ENCODE data around the gene EXT2. TPM values are rescaled to one million over a fixed set of nuclear protein-coding genes. Genes with fewer than 3 reads are reported as not detected.

The EXT2 gene
- total RNA-seq, 4 donors from 2014 or later, result 63.9 to 66.6 (median 65.9) TPM

DNA sequence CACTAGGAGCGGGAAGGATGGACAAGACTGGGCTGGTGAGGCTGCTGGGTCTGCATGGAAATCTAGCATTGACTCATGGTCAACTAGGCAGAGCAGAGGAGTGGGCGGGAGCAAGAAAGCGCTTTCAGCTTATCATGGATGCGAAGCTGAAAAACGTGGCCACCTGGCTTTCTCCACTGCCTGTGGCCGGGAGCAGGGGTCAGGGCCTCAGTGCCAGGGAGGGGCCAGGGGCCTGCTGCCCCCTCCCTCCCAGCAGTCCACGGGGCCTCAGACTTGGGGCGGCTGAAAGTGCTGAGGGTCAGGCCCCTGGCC lies 168.9 kb downstream of the EXT2 start:
- H3K27me3 ChIP-seq, result peaks cover 28% of the 10 kb centered on the region
- 64% methylated on average over 5 of the region's 8 CpGs; no CpG with 5 or more reads in 1 of the 2 donors for WGBS, 2 donors (ENCODE audit: low coverage in 1 of 2)

GRCh38 chr11:44264761-44265160 lies 169.3 kb downstream of the EXT2 start:
- Histone ChIP-seq H3K27ac (no peak overlapping the region), H3K4me3 (no peak overlapping the region), H3K9me3 (no peaks in the 10 kb centered on the region), H3K4me1 (no peaks in the 10 kb centered on the region), H3K36me3 (no peaks in the 10 kb centered on the region), H3K27me3 (peaks cover 32% of the 10 kb centered on the region)
- peak; percentile 10 for ATAC-seq
- TF ChIP-seq POLR2A (IDR thresholded peaks at IDR 0.05) (no peak), CTCF (IDR thresholded peaks at IDR 0.05) (no peak), POLR2AphosphoS5 (IDR thresholded peaks at IDR 0.05) (no peak), EP300 (IDR thresholded peaks at IDR 0.05) (no peak)
- WGBS, 2 donors (ENCODE audit: low coverage in 1 of 2), result no CpG with 5 or more reads among the region's 22 CpGs

More for the DNA sequence above, 168.9 kb downstream of the EXT2 start:
- ATAC-seq, result no peak
- H3K27ac ChIP-seq, result no peak overlapping the region
- TF ChIP-seq EP300 (IDR thresholded peaks at IDR 0.05) (no peak), CTCF (IDR thresholded peaks at IDR 0.05) (no peak), POLR2A (IDR thresholded peaks at IDR 0.05) (no peak), POLR2AphosphoS5 (IDR thresholded peaks at IDR 0.05) (no peak)
- H3K4me3 ChIP-seq, result no peak overlapping the region
- no peaks in the 10 kb centered on the region for H3K4me1 ChIP-seq
- H3K36me3 ChIP-seq, result no peaks in the 10 kb centered on the region
- no peaks in the 10 kb centered on the region for H3K9me3 ChIP-seq

- 62 to 100% methylated on average over 1 to 2 of the region's 9 CpGs for WGBS, 2 donors (ENCODE audit: low coverage in 1 of 2)
- no peak for ATAC-seq
- Histone ChIP-seq H3K27ac (no peak overlapping the region), H3K27me3 (peaks cover 45% of the 10 kb centered on the region), H3K4me3 (no peak overlapping the region), H3K4me1 (no peaks in the 10 kb centered on the region), H3K36me3 (no peaks in the 10 kb centered on the region), H3K9me3 (no peaks in the 10 kb centered on the region)
- TF ChIP-seq CTCF (IDR thresholded peaks at IDR 0.05) (no peak), EP300 (IDR thresholded peaks at IDR 0.05) (no peak), POLR2A (IDR thresholded peaks at IDR 0.05) (no peak), POLR2AphosphoS5 (IDR thresholded peaks at IDR 0.05) (no peak)
These were observed 170.7 kb downstream of the EXT2 start for GRCh38 chr11:44266056-44266780.

DNA sequence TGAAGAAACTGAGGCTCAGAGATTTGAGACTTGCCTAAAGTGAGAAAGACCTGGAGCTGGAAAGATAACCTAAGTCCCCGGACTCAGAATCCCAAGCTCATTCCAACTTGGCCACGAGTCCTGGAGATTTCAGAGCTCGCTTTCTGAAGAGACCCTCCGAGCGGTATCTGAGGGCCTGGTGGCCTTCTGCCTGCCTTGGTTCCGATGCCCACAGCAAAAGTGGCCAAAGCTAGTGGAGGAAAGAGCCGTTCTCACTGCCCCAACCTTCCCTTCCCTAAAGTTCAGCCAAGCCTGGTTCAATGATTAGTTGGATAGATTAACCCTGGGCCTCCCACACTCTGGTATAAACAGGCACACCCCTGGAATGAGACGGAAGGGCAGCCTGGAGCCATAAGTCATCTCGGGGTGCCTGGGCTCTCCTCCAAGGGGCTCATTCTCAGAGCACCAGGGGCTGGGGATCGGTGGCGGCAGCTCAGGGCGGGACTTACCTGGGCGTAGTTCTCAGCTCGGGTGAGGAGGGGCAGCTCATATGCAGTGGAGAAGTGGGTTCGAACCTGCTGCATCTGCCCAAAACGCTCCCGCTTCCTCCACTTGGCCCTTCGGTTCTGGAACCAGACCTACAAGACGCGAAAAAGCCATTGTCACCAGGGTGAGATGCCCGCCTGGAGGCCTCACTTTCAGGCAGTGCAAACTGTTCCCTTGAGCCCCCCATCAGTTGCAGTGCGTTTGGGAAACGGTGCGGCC lies 171.7 kb downstream of the EXT2 start:
- 90 to 93% methylated on average over 3 to 6 of the region's 24 CpGs for WGBS, 2 donors (ENCODE audit: low coverage in 1 of 2)
- H3K4me1 ChIP-seq, result no peaks in the 10 kb centered on the region
- ATAC-seq, result no peak
- H3K36me3 ChIP-seq, result no peaks in the 10 kb centered on the region
- H3K9me3 ChIP-seq, result no peaks in the 10 kb centered on the region
- H3K4me3 ChIP-seq, result no peak overlapping the region
- no peak overlapping the region for H3K27ac ChIP-seq
- peaks cover 40% of the 10 kb centered on the region for H3K27me3 ChIP-seq
- TF ChIP-seq POLR2A (IDR thresholded peaks at IDR 0.05) (no peak), EP300 (IDR thresholded peaks at IDR 0.05) (no peak), CTCF (IDR thresholded peaks at IDR 0.05) (no peak), POLR2AphosphoS5 (IDR thresholded peaks at IDR 0.05) (no peak)
